GM08714 (cell line): Measurements from ENCODE around the gene HGS.
"Not testable (repeated sequence)": the region's sequence is repeated elsewhere in the genome, so short reads cannot be mapped to it uniquely, and the experiment has no call there.

Experiments used
- H3K4me3 ChIP-seq: fragments of 200-500 bp; sonication (Bioruptor generic); 2 replicates; pipeline ENCODE4 v1.5.1; 2014; ENCODE audit warnings: mild to moderate bottlenecking, low read length, inconsistent platforms
- ZNF274 ChIP-seq: IDR thresholded peaks from 2 replicates; pipeline ENCODE4 v1.6.1; 2012; ENCODE audit warnings: mild to moderate bottlenecking, low read depth, low read length

The HGS gene

GRCh38 chr17:81723651-81724209, 39.9 kb downstream of the HGS start:
- no peak for TF ChIP-seq ZNF274
- no peak overlapping the region for H3K4me3 ChIP-seq

GRCh38 chr17:81725439-81725838, 41.6 kb downstream of the HGS start:
- no peak for TF ChIP-seq ZNF274
- H3K4me3 ChIP-seq, result no peak overlapping the region

- no peak for TF ChIP-seq ZNF274
Measured at GRCh38 chr17:81726004-81726403, 42.2 kb downstream of the HGS start.

GRCh38 chr17:81727324-81728031, 43.7 kb downstream of the HGS start:
- TF ChIP-seq ZNF274, result no peak
- no peak overlapping the region for H3K4me3 ChIP-seq

More at GRCh38 chr17:81726004-81726403, 42.2 kb downstream of the HGS start:
- H3K4me3 ChIP-seq, result no peak overlapping the region

GRCh38 chr17:81733507-81734404, 49.9 kb downstream of the HGS start:
- no peak overlapping the region for H3K4me3 ChIP-seq
- no peak for TF ChIP-seq ZNF274

GRCh38 chr17:81734405-81735263, 50.8 kb downstream of the HGS start:
- TF ChIP-seq ZNF274, result no peak
- no peak overlapping the region for H3K4me3 ChIP-seq

GRCh38 chr17:81735264-81736102, 51.7 kb downstream of the HGS start:
- TF ChIP-seq ZNF274, result no peak
- no peak overlapping the region; the same call in 1 of the 2 replicates for H3K4me3 ChIP-seq

GRCh38 chr17:81737947-81738800, 54.4 kb downstream of the HGS start:
- TF ChIP-seq ZNF274, result no peak
- H3K4me3 ChIP-seq, result no peak overlapping the region

GRCh38 chr17:81738801-81739393, 55.1 kb downstream of the HGS start:
- H3K4me3 ChIP-seq, result no peak overlapping the region
- TF ChIP-seq ZNF274, result no peak

- not testable (repeated sequence) for H3K4me3 ChIP-seq
Measured at GRCh38 chr17:81739593-81739992, 55.8 kb downstream of the HGS start.

- H3K4me3 ChIP-seq, result no peak overlapping the region
- TF ChIP-seq ZNF274, result no peak
Measured at GRCh38 chr17:81740395-81740961, 56.7 kb downstream of the HGS start.
